ENCODE measurements around the gene MMAB. TPM values are rescaled to one million over a fixed set of nuclear protein-coding genes. Genes with fewer than 3 reads are reported as not detected.

MMAB gene
- total RNA-seq, 1 donor from 2014 or later = 38.1 TPM

GRCh38 chr12:109571773-109572505 lies 1.4 kb downstream of the MMAB start:
- TF ChIP-seq CTCF (conservative IDR thresholded peaks at IDR 0.05) = no peak
- H3K27ac Mint-ChIP-seq = peak overlapping the region; percentile 39
- no peak for DNase-seq (ENCODE audit: extremely low spot score, unreplicated experiment)

GRCh38 chr12:109568486-109568885 lies 4.8 kb downstream of the MMAB start:
- H3K4me1 Mint-ChIP-seq (ENCODE audit: unreplicated experiment) = peaks cover 8% of the 10 kb centered on the region
- no peak overlapping the region for H3K4me3 Mint-ChIP-seq
- H3K27ac Mint-ChIP-seq = no peak overlapping the region
- H3K27me3 Mint-ChIP-seq = no peaks in the 10 kb centered on the region
- H3K36me3 Mint-ChIP-seq = peaks cover 10% of the 10 kb centered on the region
- DNase-seq (ENCODE audit: extremely low spot score, unreplicated experiment) = no peak
- no peak for TF ChIP-seq CTCF (conservative IDR thresholded peaks at IDR 0.05)
- no peaks in the 10 kb centered on the region for H3K9me3 Mint-ChIP-seq

More at GRCh38 chr12:109571773-109572505, 1.4 kb downstream of the MMAB start:
- Mint-ChIP-seq H3K4me3 (peak overlapping the region; percentile 97), H3K4me1 (ENCODE audit: unreplicated experiment) (peaks cover 18% of the 10 kb centered on the region), H3K36me3 (peaks cover 7% of the 10 kb centered on the region), H3K27me3 (no peaks in the 10 kb centered on the region), H3K9me3 (no peaks in the 10 kb centered on the region)

GRCh38 chr12:109567967-109568366 lies 5.3 kb downstream of the MMAB start:
- H3K27me3 Mint-ChIP-seq = no peaks in the 10 kb centered on the region
- H3K36me3 Mint-ChIP-seq = peaks cover 10% of the 10 kb centered on the region
- DNase-seq (ENCODE audit: extremely low spot score, unreplicated experiment) = no peak
- TF ChIP-seq CTCF (conservative IDR thresholded peaks at IDR 0.05) = no peak
- H3K4me3 Mint-ChIP-seq = no peak overlapping the region
- H3K9me3 Mint-ChIP-seq = no peaks in the 10 kb centered on the region
- peaks cover 6% of the 10 kb centered on the region for H3K4me1 Mint-ChIP-seq (ENCODE audit: unreplicated experiment)
- H3K27ac Mint-ChIP-seq = no peak overlapping the region

DNA sequence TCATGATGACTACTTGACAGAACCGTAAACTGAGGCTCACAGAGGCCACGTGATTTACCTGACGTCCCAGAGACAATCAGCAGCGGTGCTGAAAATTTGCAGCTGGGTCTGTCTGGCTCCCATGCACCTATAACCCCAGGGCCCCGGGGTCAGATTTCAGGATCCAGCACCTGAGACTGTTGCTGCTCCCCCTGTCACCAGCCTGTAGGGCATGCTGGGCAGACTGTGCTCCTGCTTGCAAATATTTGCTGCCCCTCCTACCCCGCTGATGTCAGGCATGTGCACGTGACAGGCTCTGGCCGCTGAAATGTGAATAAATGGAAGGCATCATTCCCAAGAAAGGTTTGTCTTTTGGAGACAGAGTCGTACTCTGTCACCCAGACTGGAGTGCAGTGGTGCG lies 6.0 kb downstream of the MMAB start:
- Mint-ChIP-seq H3K4me1 (ENCODE audit: unreplicated experiment) (no peaks in the 10 kb centered on the region), H3K4me3 (no peak overlapping the region), H3K27me3 (no peaks in the 10 kb centered on the region), H3K9me3 (no peaks in the 10 kb centered on the region), H3K36me3 (peaks cover 10% of the 10 kb centered on the region), H3K27ac (no peak overlapping the region)
- no peak for DNase-seq (ENCODE audit: extremely low spot score, unreplicated experiment)
- TF ChIP-seq CTCF (conservative IDR thresholded peaks at IDR 0.05) = no peak

GRCh38 chr12:109566424-109566823 lies 6.9 kb downstream of the MMAB start:
- no peak for TF ChIP-seq CTCF (conservative IDR thresholded peaks at IDR 0.05)
- Mint-ChIP-seq H3K27ac (no peak overlapping the region), H3K4me1 (ENCODE audit: unreplicated experiment) (no peaks in the 10 kb centered on the region), H3K36me3 (peaks cover 10% of the 10 kb centered on the region), H3K4me3 (no peak overlapping the region), H3K9me3 (no peaks in the 10 kb centered on the region), H3K27me3 (no peaks in the 10 kb centered on the region)
- no peak for DNase-seq (ENCODE audit: extremely low spot score, unreplicated experiment)
